Islet precursor cell (in vitro differentiated cells): ENCODE measurements around the gene USP44.

ENCODE experiments used
- DNase-seq: peaks from one replicate; pipeline ENCODE4 v3.0.0-alpha.2; 2018

Gene USP44

DNA sequence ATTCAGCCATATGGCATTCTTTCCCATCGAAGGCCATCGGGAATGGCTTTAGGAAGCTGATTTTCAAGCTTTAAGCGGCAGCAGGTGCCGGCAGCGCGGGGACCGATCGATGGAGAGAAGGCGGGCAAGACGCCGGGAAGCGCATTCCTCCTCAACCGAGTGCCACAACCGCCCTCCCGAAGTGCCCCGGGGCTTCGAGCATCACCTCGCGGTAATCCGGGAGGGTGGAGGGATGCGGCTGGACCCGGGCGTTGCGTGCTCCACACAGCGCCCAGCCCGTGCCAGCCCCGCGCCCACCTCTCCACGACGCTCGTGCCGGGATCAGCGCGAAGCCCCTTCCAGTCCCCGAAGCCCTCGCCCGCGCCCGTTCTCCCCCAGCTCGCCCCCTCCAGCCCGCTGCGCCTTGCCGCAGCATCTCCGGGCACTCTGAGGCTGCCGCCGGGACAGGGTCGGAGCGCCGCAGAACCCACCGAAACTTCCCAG lies 3.2 kb downstream of the USP44 start:
- DNase-seq, result peak; percentile 75

- no peak for DNase-seq
These were observed 3.7 kb downstream of the USP44 start for GRCh38 chr12:95547522-95548055.

GRCh38 chr12:95546491-95546813 lies 4.8 kb downstream of the USP44 start:
- no peak for DNase-seq

- no peak for DNase-seq
These were observed 5.4 kb downstream of the USP44 start for GRCh38 chr12:95545731-95546490.

DNA sequence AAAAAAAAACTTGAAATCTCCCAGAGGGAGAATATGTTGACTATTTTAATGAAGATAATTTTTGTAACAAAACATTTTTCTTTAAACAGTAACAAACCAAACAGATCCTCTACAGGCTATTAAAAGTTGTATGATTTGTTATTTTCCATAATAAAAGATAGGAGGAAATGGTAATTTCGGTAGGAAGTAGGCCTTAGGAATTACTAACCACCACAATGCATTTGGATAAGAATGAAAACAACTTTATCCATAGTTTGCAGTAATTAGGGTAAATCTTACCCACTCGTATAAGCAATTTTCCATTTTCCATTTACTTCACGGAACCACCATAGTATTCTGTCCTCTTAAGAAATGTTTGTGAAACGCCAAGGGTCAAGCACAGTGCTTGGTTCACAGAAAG lies 6.0 kb downstream of the USP44 start:
- DNase-seq, result no peak

DNA sequence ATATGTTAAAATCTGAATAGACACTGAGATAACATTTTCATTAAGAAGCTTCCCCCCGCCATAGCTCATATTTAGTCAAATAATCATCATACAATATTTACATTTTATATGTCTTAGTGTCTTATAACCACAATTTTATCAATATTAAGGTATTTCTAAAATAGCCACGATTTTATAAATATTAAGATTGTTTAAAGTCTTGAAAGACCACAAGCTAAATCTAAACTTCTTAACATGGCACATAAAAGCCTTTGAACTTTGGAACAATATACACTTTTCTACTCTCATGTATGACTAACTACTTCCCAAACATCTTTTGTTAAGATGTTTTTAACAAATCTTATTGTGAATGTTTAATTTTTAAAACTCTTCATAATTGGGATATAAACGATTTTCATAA lies 6.5 kb downstream of the USP44 start:
- DNase-seq, result no peak

DNA sequence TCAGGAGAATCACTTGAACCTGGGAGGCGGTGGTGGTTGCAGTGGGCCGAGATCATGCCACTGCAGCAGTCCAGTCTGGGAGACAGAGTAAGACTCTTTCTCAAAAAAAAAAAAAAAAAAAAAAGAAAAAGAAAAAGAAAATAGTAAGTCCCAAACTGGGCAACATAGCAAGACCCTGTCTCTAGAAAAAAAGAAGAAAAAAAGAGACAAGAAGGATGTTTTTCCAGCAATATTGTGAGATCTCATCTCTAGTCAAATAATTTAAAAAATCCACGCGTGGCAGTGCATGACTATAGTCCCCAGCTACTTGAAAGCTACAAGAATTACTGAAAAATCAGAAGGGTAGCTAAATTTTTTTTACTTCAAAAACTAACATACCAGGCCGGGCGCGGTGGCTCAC lies 8.0 kb downstream of the USP44 start:
- DNase-seq, result no peak

GRCh38 chr12:95541436-95541835 lies 9.8 kb downstream of the USP44 start:
- no peak for DNase-seq

DNA sequence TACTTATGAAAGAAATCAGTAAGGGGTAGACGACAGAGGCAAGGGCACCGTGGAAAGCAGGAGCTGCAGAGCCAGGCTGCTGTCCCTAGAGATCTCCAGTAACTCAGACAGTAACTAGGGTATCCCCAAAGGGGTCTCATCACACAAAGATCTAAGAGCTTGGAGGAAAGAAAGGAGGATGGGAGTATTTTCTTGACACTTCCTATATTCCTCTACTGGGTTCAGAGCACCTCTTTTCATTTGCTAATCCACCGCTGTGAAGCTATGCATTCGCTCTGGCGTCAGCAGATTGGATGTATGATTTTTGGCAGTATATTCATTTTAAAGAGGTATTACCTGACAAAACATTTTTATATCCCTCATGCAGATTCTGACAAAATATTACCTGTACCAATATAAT lies 12.6 kb downstream of the USP44 start:
- no peak for DNase-seq

DNA sequence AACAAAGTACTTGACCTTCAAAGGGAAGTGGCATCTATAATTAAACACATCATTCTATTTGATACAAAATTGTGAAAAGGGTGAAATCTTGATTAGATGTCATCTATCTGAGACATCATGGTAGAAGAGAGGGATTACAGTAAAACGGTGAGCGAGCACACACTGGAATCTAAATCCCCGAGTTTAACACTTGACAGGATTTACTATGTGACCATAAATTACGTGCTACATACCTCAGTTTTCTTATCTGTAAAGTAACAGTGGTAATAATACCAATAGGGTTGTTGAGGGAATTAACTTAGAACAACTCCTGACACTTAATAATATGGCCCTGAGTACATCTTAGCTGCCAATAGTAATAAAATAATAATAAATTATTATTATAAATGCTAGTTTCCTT lies 13.3 kb downstream of the USP44 start:
- no peak for DNase-seq

- DNase-seq, result no peak
These were observed 17.3 kb downstream of the USP44 start for GRCh38 chr12:95533985-95534384.

- DNase-seq, result peak; percentile 71
These were observed 18.4 kb downstream of the USP44 start for GRCh38 chr12:95532851-95533250.

GRCh38 chr12:95529693-95530225 lies 21.5 kb downstream of the USP44 start:
- no peak for DNase-seq

- DNase-seq, result no peak
These were observed 22.8 kb downstream of the USP44 start for GRCh38 chr12:95528431-95528830.

DNA sequence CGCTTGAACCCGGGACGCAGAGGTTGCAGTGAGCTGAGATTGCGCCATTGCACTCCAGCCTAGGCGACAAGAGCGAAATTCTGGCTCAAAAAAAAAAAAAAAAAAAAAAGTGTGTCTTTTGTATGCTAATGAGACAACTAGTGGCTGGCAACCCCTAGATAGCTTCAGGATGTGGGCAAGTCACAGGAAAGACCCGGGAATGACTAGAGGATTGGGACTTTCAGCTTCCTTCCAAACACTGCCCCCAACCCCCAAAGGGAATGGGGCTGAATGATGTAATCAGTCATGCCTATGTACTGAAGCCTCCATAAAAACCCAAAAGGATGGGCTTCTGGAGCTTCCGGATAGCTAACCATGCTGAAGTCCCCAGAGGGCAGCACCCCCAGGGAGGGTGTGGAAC lies 28.6 kb downstream of the USP44 start:
- DNase-seq, result no peak

DNA sequence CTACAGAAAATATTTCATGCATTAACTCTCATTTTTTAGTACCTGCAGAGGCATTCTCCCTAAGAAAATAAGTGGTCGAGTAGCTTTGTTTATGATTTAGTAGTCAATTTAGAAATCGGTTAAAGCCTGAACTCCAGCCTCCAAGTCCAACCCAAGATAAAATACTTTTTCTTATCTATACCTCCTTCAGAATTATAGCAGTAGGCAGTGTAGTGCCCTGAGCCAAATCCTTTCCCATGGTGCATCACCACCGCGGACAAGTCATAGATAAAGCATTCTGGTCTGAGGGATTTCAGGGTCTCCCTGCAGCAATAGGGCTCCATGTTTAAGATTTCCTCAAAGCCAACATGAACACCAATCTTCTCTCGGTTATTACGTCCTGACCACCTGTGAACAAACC lies 30.5 kb downstream of the USP44 start:
- DNase-seq, result no peak

DNA sequence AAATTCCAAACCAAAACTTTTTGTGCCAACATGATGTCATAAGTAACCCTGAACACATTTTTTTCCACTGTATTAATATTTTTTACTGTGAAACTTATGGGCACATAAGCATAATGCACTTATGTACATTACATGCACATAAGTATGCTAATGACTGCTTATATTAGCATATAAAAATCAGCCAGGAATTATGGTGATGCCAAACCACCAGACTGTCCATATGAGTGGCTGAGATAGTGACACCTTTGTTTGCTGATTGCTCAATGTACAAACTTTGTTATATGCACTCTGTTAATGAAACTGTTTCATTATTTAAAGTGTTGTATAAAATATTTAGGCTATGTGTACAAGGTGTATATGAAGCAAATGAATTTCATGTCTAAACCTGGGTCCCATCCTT lies 32.3 kb downstream of the USP44 start:
- DNase-seq, result no peak

- DNase-seq, result no peak
These were observed 34.0 kb downstream of the USP44 start for GRCh38 chr12:95517246-95517645.

- no peak for DNase-seq
These were observed 34.5 kb downstream of the USP44 start for GRCh38 chr12:95516757-95517156.

- no peak for DNase-seq
These were observed 36.1 kb downstream of the USP44 start for GRCh38 chr12:95515197-95515596.

GRCh38 chr12:95513599-95513998 lies 37.7 kb downstream of the USP44 start:
- no peak for DNase-seq

GRCh38 chr12:95511977-95512376 lies 39.3 kb downstream of the USP44 start:
- DNase-seq, result no peak

DNA sequence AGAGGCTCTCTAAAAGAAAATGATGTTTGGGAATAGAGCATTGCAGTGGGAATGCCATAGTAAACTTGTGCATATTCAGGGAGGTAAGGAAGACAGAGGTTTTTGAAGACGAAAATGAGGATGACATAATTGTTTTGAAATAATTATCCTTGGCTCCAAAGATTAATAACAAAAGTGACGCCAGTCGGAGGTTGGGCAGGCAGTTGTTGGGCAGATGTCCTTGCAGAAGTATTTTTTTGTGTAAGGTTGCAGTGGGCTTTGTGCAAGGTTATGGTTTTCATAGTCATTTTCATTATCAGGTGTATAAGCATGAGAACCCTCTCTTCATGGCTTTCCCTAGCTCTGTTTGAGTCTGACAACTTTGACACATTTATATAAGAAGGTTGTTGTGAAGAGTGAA lies 42.0 kb downstream of the USP44 start:
- DNase-seq, result no peak

GRCh38 chr12:95506707-95507523 lies 44.4 kb downstream of the USP44 start:
- no peak for DNase-seq
